Upper lobe of left lung (tissue), 4 donors: Measurements from ENCODE around the gene LPGAT1.

Experiments used
- EP300 ChIP-seq, 4 donors: sonication (generic); formaldehyde crosslinking; IDR thresholded peaks; one replicate each; pipeline ENCODE4 v1.5.1; 2017; ENCODE audit warnings: antibody characterized with exemption in 4 of 4, control low read depth in 2 of 4
- POLR2A ChIP-seq, 4 donors: fragments of 450-650 bp; IDR thresholded peaks; one replicate each; pipeline ENCODE4 v1.5.1; 2016 to 2017; ENCODE audit warnings: antibody characterized with exemption in 4 of 4, mild to moderate bottlenecking in 2 of 4

- no peak for TF ChIP-seq EP300 (IDR thresholded peaks at IDR 0.05)
- TF ChIP-seq POLR2A (IDR thresholded peaks at IDR 0.05) = no peak
These were observed 81.8 kb downstream of the LPGAT1 start for GRCh38 chr1:211748810-211749209.
